Measurements from ENCODE around the gene ZMIZ1. TPM values are rescaled to one million over a fixed set of nuclear protein-coding genes. Genes with fewer than 3 reads are reported as not detected.

Gene ZMIZ1
- total RNA-seq, 1 experiment from 2014 or later: 34.2 TPM

DNA sequence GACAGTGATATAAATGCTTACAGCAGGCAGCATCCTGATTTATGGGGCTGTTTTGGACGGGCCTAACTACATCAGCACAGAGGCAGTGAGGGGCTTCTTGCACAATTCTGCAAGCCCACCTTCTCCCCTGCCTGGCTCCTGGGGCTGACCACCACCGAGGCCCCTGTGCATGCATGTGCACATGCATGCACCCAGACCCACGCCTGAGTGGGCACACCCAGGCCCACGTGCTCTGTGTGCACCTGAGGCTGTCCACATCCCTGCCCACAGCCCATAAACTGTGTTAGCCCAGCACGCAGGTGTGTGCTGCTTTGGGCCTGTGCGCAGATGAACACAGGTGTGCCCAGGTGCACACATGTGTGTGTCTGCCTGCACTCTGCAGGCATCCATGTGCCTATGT, 40.0 kb downstream of the ZMIZ1 start:
- no peak for ATAC-seq
- TF ChIP-seq POLR2AphosphoS5 (IDR thresholded peaks at IDR 0.05; ENCODE audit: low read depth, low read length) (no peak), TCF7L2 (IDR thresholded peaks at IDR 0.05; ENCODE audit: low read depth, low read length) (no peak), CTCF (IDR thresholded peaks at IDR 0.05) (no peak), SIN3A (IDR thresholded peaks at IDR 0.05; ENCODE audit: borderline replicate concordance, insufficient read depth, low read depth, low read length) (no peak)
- TF ChIP-seq, protein P1, sequence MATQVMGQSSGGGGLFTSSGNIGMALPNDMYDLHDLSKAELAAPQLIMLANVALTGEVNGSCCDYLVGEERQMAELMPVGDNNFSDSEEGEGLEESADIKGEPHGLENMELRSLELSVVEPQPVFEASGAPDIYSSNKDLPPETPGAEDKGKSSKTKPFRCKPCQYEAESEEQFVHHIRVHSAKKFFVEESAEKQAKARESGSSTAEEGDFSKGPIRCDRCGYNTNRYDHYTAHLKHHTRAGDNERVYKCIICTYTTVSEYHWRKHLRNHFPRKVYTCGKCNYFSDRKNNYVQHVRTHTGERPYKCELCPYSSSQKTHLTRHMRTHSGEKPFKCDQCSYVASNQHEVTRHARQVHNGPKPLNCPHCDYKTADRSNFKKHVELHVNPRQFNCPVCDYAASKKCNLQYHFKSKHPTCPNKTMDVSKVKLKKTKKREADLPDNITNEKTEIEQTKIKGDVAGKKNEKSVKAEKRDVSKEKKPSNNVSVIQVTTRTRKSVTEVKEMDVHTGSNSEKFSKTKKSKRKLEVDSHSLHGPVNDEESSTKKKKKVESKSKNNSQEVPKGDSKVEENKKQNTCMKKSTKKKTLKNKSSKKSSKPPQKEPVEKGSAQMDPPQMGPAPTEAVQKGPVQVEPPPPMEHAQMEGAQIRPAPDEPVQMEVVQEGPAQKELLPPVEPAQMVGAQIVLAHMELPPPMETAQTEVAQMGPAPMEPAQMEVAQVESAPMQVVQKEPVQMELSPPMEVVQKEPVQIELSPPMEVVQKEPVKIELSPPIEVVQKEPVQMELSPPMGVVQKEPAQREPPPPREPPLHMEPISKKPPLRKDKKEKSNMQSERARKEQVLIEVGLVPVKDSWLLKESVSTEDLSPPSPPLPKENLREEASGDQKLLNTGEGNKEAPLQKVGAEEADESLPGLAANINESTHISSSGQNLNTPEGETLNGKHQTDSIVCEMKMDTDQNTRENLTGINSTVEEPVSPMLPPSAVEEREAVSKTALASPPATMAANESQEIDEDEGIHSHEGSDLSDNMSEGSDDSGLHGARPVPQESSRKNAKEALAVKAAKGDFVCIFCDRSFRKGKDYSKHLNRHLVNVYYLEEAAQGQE (IDR thresholded peaks at IDR 0.05; ENCODE audit: insufficient read depth in 1 of 2, low read depth in 2 of 2, low read length in 1 of 2): no peak
- in situ Hi-C loops (cut with HindIII; ENCODE audit: low pct_unique_long_range_greater_than_20kb, low sequenced_read_pairs) (no loop called here), intact Hi-C loops (cut with micrococcal nuclease; ENCODE audit: unreplicated experiment) (no loop called here)
- peaks cover 41% of the 10 kb centered on the region for H3K4me1 ChIP-seq (ENCODE audit: control insufficient read depth, insufficient read depth, low read length)
- no peak overlapping the region for H3K27ac ChIP-seq (ENCODE audit: low read length)
- no TSS peak for BruUV-seq (replicated peaks)
- H3K36me3 ChIP-seq (ENCODE audit: control insufficient read depth, insufficient read depth, low read length): no peaks in the 10 kb centered on the region
- H3K27me3 ChIP-seq (ENCODE audit: control insufficient read depth, insufficient read depth, low read length): no peaks in the 10 kb centered on the region
- no peaks in the 10 kb centered on the region for H3K9me3 ChIP-seq (ENCODE audit: control insufficient read depth, insufficient read depth, low read depth, low read length)
- CTCF ChIA-PET: no interaction called here
- POLR2A ChIA-PET: no interaction called here
- DNase-seq (ENCODE audit: low read depth, low spot score): no peak
- H3K4me3 ChIP-seq (ENCODE audit: low read depth in 2 of 2, low read length in 2 of 2): no peak overlapping the region

GRCh38 chr10:79111427-79111826, 42.7 kb downstream of the ZMIZ1 start:
- POLR2A ChIA-PET: no interaction called here

More at GRCh38 chr10:79111427-79111826, 42.7 kb downstream of the ZMIZ1 start:
- in situ Hi-C loops (cut with HindIII; ENCODE audit: low pct_unique_long_range_greater_than_20kb, low sequenced_read_pairs) (no loop called here), intact Hi-C loops (cut with micrococcal nuclease; ENCODE audit: unreplicated experiment) (no loop called here)
- H3K27me3 ChIP-seq (ENCODE audit: control insufficient read depth, insufficient read depth, low read length): no peaks in the 10 kb centered on the region
- no peaks in the 10 kb centered on the region for H3K9me3 ChIP-seq (ENCODE audit: control insufficient read depth, insufficient read depth, low read depth, low read length)
- CTCF ChIA-PET: no interaction called here
- no peaks in the 10 kb centered on the region for H3K36me3 ChIP-seq (ENCODE audit: control insufficient read depth, insufficient read depth, low read length)
- peaks cover 23% of the 10 kb centered on the region for H3K4me1 ChIP-seq (ENCODE audit: control insufficient read depth, insufficient read depth, low read length)
- TF ChIP-seq SIN3A (IDR thresholded peaks at IDR 0.05; ENCODE audit: borderline replicate concordance, insufficient read depth, low read depth, low read length) (no peak), CTCF (IDR thresholded peaks at IDR 0.05) (no peak), POLR2AphosphoS5 (IDR thresholded peaks at IDR 0.05; ENCODE audit: low read depth, low read length) (no peak), TCF7L2 (IDR thresholded peaks at IDR 0.05; ENCODE audit: low read depth, low read length) (no peak)
- TF ChIP-seq, protein P1 (IDR thresholded peaks at IDR 0.05; ENCODE audit: insufficient read depth in 1 of 2, low read depth in 2 of 2, low read length in 1 of 2): no peak
- DNase-seq (ENCODE audit: low read depth, low spot score) (no peak), ATAC-seq (no peak)
- no peak overlapping the region for H3K4me3 ChIP-seq (ENCODE audit: low read depth in 2 of 2, low read length in 2 of 2)
- no TSS peak for BruUV-seq (replicated peaks)
- no peak overlapping the region for H3K27ac ChIP-seq (ENCODE audit: low read length)
